ENCODE data around the gene DDX46. TPM values are rescaled to one million over a fixed set of nuclear protein-coding genes. Genes with fewer than 3 reads are reported as not detected.
A peak's percentile ranks its signal among the peaks of the same experiment; 100 is the strongest.

Gene DDX46
- total and polyA plus RNA-seq, 7 experiments from 2014 or later = 18.0 to 72.5 (median 55.7) TPM

DNA sequence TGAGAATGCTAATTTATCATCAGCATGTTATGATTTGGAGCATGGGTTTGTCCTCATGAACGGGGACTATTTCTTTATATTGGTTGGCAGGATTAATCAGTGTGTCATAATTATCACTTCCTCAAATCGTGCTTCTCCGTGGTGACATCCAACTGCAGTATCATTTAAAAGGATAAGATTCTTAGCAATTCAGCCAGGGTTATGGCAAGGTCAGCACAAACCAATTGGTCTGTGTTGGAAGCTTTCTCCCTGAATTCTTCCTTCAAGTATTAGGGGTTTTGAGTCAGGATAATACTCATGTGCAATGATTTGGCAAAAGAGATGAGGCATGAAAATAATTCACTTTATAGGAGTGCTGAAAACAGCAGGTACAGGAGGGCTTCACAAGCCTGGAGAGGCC lies 25.8 kb upstream of the DDX46 start:
- Histone ChIP-seq H3K4me3 (ENCODE audit: low read length) (no peak overlapping the region), H3K9me3 (ENCODE audit: control insufficient read depth in 2 of 3, low read length in 3 of 3) (no peaks in the 10 kb centered on the region), H3K4me1 (ENCODE audit: control insufficient read depth in 2 of 2, insufficient read depth in 2 of 2, low read length in 2 of 2) (no peaks in the 10 kb centered on the region), H3K27me3 (ENCODE audit: control insufficient read depth in 2 of 2, insufficient read depth in 2 of 2, low read length in 2 of 2) (no peaks in the 10 kb centered on the region), H3K27ac (ENCODE audit: low read depth, low read length) (no peak overlapping the region), H3K36me3 (ENCODE audit: control insufficient read depth in 2 of 3, insufficient read depth in 3 of 3, low read length in 3 of 3) (no peaks in the 10 kb centered on the region)
- ATAC-seq = no peak
- Mint-ChIP-seq H3K36me3 (no peaks in the 10 kb centered on the region), H3K9me3 (no peaks in the 10 kb centered on the region), H3K27ac (no peak overlapping the region), H3K4me1 (peaks cover 0 to 6% (median 0%) of the 10 kb centered on the region in 7 donors), H3K4me3 (no peak overlapping the region), H3K27me3 (no peaks in the 10 kb centered on the region)
- CTCF ChIA-PET = no interaction called here
- intact Hi-C loops (cut with micrococcal nuclease) = no loop called here
- POLR2A ChIA-PET = no interaction called here
- DNase-seq = no peak

DNA sequence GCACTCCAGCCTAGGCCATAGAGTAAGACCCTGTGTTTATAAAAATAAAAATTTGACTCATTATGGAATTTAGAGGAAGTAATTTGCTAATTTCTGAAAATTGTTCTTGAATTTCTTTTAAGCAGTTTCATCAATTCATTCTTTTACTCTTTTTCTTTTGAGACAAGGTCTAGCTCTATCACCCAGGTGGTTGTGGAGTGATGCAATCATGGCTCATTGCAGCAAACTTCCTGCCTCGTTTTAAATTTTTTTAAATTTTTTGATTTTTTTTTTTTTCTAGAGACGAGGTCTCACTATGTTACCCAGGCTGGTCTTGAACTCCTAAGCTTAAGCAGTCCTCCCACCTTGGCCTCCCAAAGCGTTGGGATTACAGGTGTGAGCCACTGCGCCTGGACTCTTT lies 23.3 kb upstream of the DDX46 start:
- Histone ChIP-seq H3K27ac (ENCODE audit: low read depth, low read length) (no peak overlapping the region), H3K4me3 (ENCODE audit: low read length) (no peak overlapping the region), H3K36me3 (ENCODE audit: control insufficient read depth in 2 of 3, insufficient read depth in 3 of 3, low read length in 3 of 3) (peaks cover 0 to 5% (median 0%) of the 10 kb centered on the region in 3 experiments), H3K27me3 (ENCODE audit: control insufficient read depth in 2 of 2, insufficient read depth in 2 of 2, low read length in 2 of 2) (no peaks in the 10 kb centered on the region), H3K9me3 (ENCODE audit: control insufficient read depth in 2 of 3, low read length in 3 of 3) (no peaks in the 10 kb centered on the region), H3K4me1 (ENCODE audit: control insufficient read depth in 2 of 2, insufficient read depth in 2 of 2, low read length in 2 of 2) (peaks cover 8 to 10% of the 10 kb centered on the region in 2 donors)
- H3K9me3 Mint-ChIP-seq = no peaks in the 10 kb centered on the region
- ChIA-PET POLR2A (interaction anchor here (0.6 to 1.4 kb wide), 2 partner anchors 169 to 306 kb away, joined by 3 to 4 read pairs; partner anchors contain the start of gene PCBD2), CTCF (interaction anchor here (0.6 to 0.7 kb wide), 2 partner anchors 28 to 54 kb away, joined by 3 to 6 read pairs; no protein-coding TSS in a partner anchor)
- DNase-seq = no peak
- intact Hi-C loops (cut with micrococcal nuclease) = loop anchor here (5.0 kb wide), 3 partner anchors 128 to 1998 kb away; partner anchors contain the start of gene KIF3A (in 1 of the 2)
- H3K27me3 Mint-ChIP-seq = no peaks in the 10 kb centered on the region
- H3K4me3 Mint-ChIP-seq = no peak overlapping the region
- ATAC-seq = no peak
- no peaks in the 10 kb centered on the region for H3K36me3 Mint-ChIP-seq
- peaks cover 9 to 18% (median 15%) of the 10 kb centered on the region in 7 donors for H3K4me1 Mint-ChIP-seq
- H3K27ac Mint-ChIP-seq = no peak overlapping the region

DNA sequence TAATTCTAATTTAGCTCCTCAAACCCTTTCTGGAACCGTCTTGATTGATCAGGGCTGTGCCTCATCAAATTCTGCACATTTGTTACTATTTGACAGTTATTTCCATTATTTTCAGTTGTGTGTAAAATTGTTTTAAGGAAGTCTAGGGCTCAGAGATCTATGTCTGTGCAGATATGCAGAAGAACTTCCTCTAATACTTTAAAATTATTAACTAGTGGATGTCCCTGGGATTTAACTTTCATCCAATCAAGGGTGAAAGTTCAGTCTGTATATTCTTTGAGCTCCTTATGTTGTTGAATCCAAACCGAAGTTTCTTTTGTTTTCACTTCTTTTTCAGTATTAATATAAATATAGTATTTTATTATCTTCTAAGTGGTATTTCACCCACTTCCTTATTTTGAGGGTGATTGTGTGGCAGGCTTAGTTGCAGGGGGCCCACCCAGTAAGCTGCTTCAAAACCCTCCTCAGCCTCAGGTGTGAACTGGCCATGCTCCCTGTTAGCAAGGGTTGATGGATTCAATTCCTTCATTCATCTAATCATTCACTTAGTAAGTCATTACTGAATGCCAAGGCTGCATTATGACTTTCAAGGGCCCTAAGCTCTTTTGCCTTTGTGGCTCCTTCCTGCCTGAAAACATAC lies 22.3 kb upstream of the DDX46 start:
- no peaks in the 10 kb centered on the region for H3K9me3 Mint-ChIP-seq
- H3K4me3 Mint-ChIP-seq = no peak overlapping the region
- H3K27ac Mint-ChIP-seq = no peak overlapping the region
- Histone ChIP-seq H3K4me1 (ENCODE audit: control insufficient read depth in 2 of 2, insufficient read depth in 2 of 2, low read length in 2 of 2) (peaks cover 8 to 10% of the 10 kb centered on the region in 2 donors), H3K27me3 (ENCODE audit: control insufficient read depth in 2 of 2, insufficient read depth in 2 of 2, low read length in 2 of 2) (no peaks in the 10 kb centered on the region), H3K9me3 (ENCODE audit: control insufficient read depth in 2 of 3, low read length in 3 of 3) (no peaks in the 10 kb centered on the region), H3K4me3 (ENCODE audit: low read length) (no peak overlapping the region), H3K27ac (ENCODE audit: low read depth, low read length) (no peak overlapping the region), H3K36me3 (ENCODE audit: control insufficient read depth in 2 of 3, insufficient read depth in 3 of 3, low read length in 3 of 3) (peaks cover 0 to 5% (median 0%) of the 10 kb centered on the region in 3 experiments)
- ChIA-PET POLR2A (interaction anchor here (0.6 to 5.1 kb wide), 2 partner anchors 138 to 168 kb away, joined by 3 to 35 read pairs; partner anchors contain the start of genes PCBD2 and TXNDC15), CTCF (no interaction called here)
- H3K27me3 Mint-ChIP-seq = no peaks in the 10 kb centered on the region
- H3K36me3 Mint-ChIP-seq = peaks cover 0 to 1% (median 0%) of the 10 kb centered on the region in 5 donors
- DNase-seq (no peak), ATAC-seq (no peak)
- intact Hi-C loops (cut with micrococcal nuclease) = loop anchor here (5.0 kb wide), 3 partner anchors 129 to 1999 kb away; partner anchors contain the start of gene KIF3A (in 1 of the 2)
- H3K4me1 Mint-ChIP-seq = peaks cover 9 to 27% (median 19%) of the 10 kb centered on the region in 7 donors

DNA sequence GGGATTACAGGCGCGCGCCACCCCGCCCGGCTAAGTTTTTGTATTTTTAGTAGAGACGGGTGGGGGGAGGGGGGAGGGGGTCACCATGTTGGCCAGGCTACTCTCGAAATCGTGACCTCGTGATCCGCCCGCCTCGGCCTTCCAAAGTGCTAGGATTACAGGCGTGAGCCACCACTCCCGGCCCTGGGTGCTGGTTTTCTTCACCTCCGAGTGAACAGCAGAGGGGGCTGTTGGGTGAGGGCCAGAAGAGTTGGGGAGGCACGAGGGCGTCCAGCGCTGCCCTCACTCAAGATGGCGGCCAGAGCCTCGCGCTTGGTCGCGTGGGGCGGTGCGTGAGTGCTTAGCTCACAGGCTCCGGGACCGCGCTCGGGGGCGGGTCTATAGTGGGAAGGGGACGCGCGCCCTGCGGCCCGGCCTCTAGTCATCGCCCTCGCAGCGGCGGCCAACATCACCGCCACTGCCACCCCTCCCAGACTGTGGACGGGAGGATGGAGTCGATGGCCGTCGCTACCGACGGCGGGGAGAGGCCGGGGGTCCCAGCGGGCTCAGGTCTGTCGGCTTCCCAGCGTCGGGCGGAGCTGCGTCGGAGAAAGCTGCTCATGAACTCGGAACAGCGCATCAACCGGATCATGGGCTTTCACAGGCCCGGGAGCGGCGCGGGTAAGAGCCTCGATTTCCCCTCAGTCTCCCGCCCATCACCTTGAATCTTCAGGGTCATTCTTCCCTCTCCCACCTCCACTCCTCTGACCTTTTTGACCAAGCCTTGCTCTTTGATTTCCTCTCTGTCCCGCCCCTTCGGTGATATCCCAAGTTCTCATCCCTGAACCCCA lies 20.2 kb upstream of the DDX46 start, which contains the start of gene CAMLG:
Gene CAMLG (plus strand): TSS at position 416 of the 830 bp plus-strand sequence. CDS start 73 bp downstream, at position 489.
- Histone ChIP-seq H3K36me3 (ENCODE audit: control insufficient read depth in 2 of 3, insufficient read depth in 3 of 3, low read length in 3 of 3) (peaks cover 0 to 5% (median 0%) of the 10 kb centered on the region in 3 experiments), H3K4me1 (ENCODE audit: control insufficient read depth in 2 of 2, insufficient read depth in 2 of 2, low read length in 2 of 2) (peaks cover 8 to 10% of the 10 kb centered on the region in 2 donors), H3K27ac (ENCODE audit: low read depth, low read length) (peak within 1 kb of the TSS; percentile 93), H3K4me3 (ENCODE audit: low read length) (peak within 1 kb of the TSS; percentile 91), H3K27me3 (ENCODE audit: control insufficient read depth in 2 of 2, insufficient read depth in 2 of 2, low read length in 2 of 2) (no peaks in the 10 kb centered on the region), H3K9me3 (ENCODE audit: control insufficient read depth in 2 of 3, low read length in 3 of 3) (no peaks in the 10 kb centered on the region)
- Mint-ChIP-seq H3K9me3 (no peaks in the 10 kb centered on the region), H3K27me3 (no peaks in the 10 kb centered on the region), H3K4me3 (peak within 1 kb of the TSS; percentile 88 to 100 (median 96)), H3K36me3 (peaks cover 0 to 4% (median 0%) of the 10 kb centered on the region in 5 donors), H3K27ac (peak within 1 kb of the TSS; percentile 90 to 98 (median 93)), H3K4me1 (peaks cover 9 to 34% (median 29%) of the 10 kb centered on the region in 7 donors)
- ChIA-PET POLR2A (interaction anchor here (0.6 to 5.1 kb wide), 16 partner anchors 11 to 1686 kb away, joined by 3 to 35 read pairs (median 4); partner anchors contain the start of genes C5orf24, DDX46, PCBD2 and PPP2CA), CTCF (interaction anchor here (0.7 to 3.6 kb wide), 7 partner anchors 18 to 168 kb away, joined by 3 to 18 read pairs (median 3); partner anchors contain the start of genes C5orf24, DDX46 and PCBD2)
- peak; percentile 98 for ATAC-seq
- intact Hi-C loops (cut with micrococcal nuclease) = loop anchor here (1.0 to 5.0 kb wide), 19 partner anchors 20 to 2001 kb away; partner anchors contain the start of genes C5orf24 (in 2 of the 2), DDX46 (in 2 of the 2), PCBD2 (in 2 of the 2) and PPP2CA (in 2 of the 2)
- DNase-seq = peak; percentile 93 to 96 (median 96)

DNA sequence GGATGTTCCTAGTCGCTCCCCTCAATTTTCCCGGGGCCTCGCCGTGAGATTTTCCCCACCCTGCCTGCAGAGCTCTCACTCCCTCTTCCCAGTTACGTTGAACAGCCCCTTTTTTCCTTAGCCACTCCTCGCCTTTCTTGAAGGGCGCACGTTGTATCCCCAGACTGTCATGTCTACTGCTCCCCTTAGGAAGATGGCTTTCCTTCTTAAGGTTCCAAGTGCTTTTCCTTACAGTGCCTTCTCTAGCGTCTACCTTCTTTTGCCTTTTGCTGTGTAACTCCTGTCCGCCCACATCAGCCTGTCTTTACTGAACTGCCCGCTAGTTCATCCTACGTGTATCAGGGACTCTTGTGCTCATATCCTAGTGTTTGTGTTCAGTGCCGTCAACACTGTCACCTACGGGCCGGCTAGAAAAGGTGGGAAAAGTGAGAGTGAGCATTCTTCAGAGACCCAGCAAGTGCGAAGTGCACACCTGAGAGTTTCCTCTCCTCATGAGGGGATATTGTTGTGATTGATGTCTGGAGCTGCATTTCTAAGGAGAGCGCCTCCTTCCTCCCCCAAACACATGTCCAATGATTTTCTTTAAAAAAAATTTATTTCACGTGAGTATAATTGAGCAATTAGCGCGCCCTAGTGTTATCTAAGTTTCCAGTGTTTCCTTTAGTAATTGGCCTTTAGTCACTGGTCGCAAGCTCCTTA lies 19.5 kb upstream of the DDX46 start:
- H3K4me3 Mint-ChIP-seq = peak overlapping the region; percentile 88 to 100 (median 96)
- H3K27me3 Mint-ChIP-seq = no peaks in the 10 kb centered on the region
- H3K27ac Mint-ChIP-seq = peak overlapping the region; percentile 90 to 98 (median 93)
- Histone ChIP-seq H3K4me3 (ENCODE audit: low read length) (peak overlapping the region; percentile 91), H3K27me3 (ENCODE audit: control insufficient read depth in 2 of 2, insufficient read depth in 2 of 2, low read length in 2 of 2) (no peaks in the 10 kb centered on the region), H3K27ac (ENCODE audit: low read depth, low read length) (peak overlapping the region; percentile 93), H3K4me1 (ENCODE audit: control insufficient read depth in 2 of 2, insufficient read depth in 2 of 2, low read length in 2 of 2) (peaks cover 8 to 10% of the 10 kb centered on the region in 2 donors), H3K9me3 (ENCODE audit: control insufficient read depth in 2 of 3, low read length in 3 of 3) (no peaks in the 10 kb centered on the region), H3K36me3 (ENCODE audit: control insufficient read depth in 2 of 3, insufficient read depth in 3 of 3, low read length in 3 of 3) (peaks cover 0 to 6% (median 0%) of the 10 kb centered on the region in 3 experiments)
- H3K9me3 Mint-ChIP-seq = no peaks in the 10 kb centered on the region
- DNase-seq (peak in 7 of 9 donors; percentile 27 to 36 (median 31)), ATAC-seq (no peak)
- intact Hi-C loops (cut with micrococcal nuclease) = loop anchor here (1.0 to 5.0 kb wide), 19 partner anchors 19 to 2002 kb away; partner anchors contain the start of genes C5orf24 (in 2 of the 2), DDX46 (in 2 of the 2), PCBD2 (in 2 of the 2) and PPP2CA (in 2 of the 2)
- H3K4me1 Mint-ChIP-seq = peaks cover 9 to 34% (median 29%) of the 10 kb centered on the region in 7 donors
- POLR2A ChIA-PET = interaction anchor here (0.6 to 5.1 kb wide), 14 partner anchors 10 to 1687 kb away, joined by 3 to 35 read pairs (median 5); partner anchors contain the start of genes C5orf24, DDX46, PCBD2 and PPP2CA
- CTCF ChIA-PET = interaction anchor here (0.7 to 3.6 kb wide), 7 partner anchors 11 to 167 kb away, joined by 3 to 18 read pairs (median 3); partner anchors contain the start of genes DDX46 and PCBD2
- H3K36me3 Mint-ChIP-seq = peaks cover 0 to 4% (median 0%) of the 10 kb centered on the region in 5 donors
